ENCODE data around the gene TYROBP.
"Not testable (repeated sequence)": the region's sequence is repeated elsewhere in the genome, so short reads cannot be mapped to it uniquely, and the experiment has no call there.

Gene TYROBP

GRCh38 chr19:35908010-35908441, at the start of gene TYROBP:
TSS of gene TYROBP (minus strand) at chr19:35908295. CDS start at chr19:35908228, 67 bp downstream.
- no peak for DNase-seq

- not testable (repeated sequence) for DNase-seq
Measured at GRCh38 chr19:35957411-35957810, 49.3 kb upstream of the TYROBP start.

- DNase-seq, result no peak
Measured at GRCh38 chr19:35955881-35956634, 48.0 kb upstream of the TYROBP start.

GRCh38 chr19:35949131-35949530, 41.0 kb upstream of the TYROBP start:
- no peak for DNase-seq

GRCh38 chr19:35946203-35946602, 38.1 kb upstream of the TYROBP start:
- no peak for DNase-seq

- DNase-seq, result no peak
Measured at GRCh38 chr19:35945121-35945790, 37.2 kb upstream of the TYROBP start.

GRCh38 chr19:35944556-35944955, 36.5 kb upstream of the TYROBP start:
- DNase-seq, result no peak

GRCh38 chr19:35943321-35944301, 35.5 kb upstream of the TYROBP start:
- no peak for DNase-seq

- no peak for DNase-seq
Measured at GRCh38 chr19:35942235-35942634, 34.1 kb upstream of the TYROBP start.

- DNase-seq, result no peak
Measured at GRCh38 chr19:35940839-35941238, 32.7 kb upstream of the TYROBP start.

- DNase-seq, result no peak
Measured at GRCh38 chr19:35940078-35940775, 32.1 kb upstream of the TYROBP start.

GRCh38 chr19:35939307-35940077, 31.4 kb upstream of the TYROBP start:
- DNase-seq, result no peak

- DNase-seq, result no peak
Measured at GRCh38 chr19:35938282-35939224, 30.5 kb upstream of the TYROBP start.

GRCh38 chr19:35937345-35938281, 29.5 kb upstream of the TYROBP start:
- DNase-seq, result no peak

- no peak for DNase-seq
Measured at GRCh38 chr19:35936738-35937268, 28.7 kb upstream of the TYROBP start.

GRCh38 chr19:35935911-35936737, 28.0 kb upstream of the TYROBP start, which contains the start of gene LRFN3:
TSS of gene LRFN3 (plus strand) at chr19:35936374. CDS start at chr19:35939426, 3,052 bp downstream.
- peak; percentile 34 for DNase-seq

GRCh38 chr19:35932291-35932936, 24.3 kb upstream of the TYROBP start:
- DNase-seq, result no peak

GRCh38 chr19:35931874-35932202, 23.7 kb upstream of the TYROBP start:
- no peak for DNase-seq
